ENCODE measurements around the gene MEG3.

DNA sequence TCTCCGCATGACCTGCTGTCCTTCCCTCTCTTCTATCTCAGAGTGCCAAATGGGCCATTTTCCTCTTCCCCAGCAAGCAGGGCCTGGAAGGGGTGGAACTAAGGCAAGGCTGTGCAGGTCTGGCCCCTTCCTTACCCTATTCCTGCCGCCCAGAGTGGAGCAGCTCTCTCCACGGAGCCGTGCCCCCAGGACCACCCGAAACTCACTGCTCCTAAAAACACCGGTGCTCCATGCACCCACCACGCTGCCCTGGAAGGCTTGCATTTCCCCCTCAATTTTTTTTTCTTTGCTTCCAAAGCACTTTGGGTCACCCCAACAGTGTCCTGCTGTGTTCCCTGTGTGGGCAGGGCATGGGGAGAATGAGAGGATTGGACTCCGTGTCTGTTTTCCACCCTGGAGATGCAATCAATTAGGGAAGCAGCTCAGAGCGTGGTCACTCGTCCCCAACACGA, 48.5 kb upstream of the MEG3 start:
- peak; percentile 69; the same call in 1 of the 2 replicates for TF ChIP-seq GATA2 (IDR thresholded peaks at IDR 0.05; ENCODE audit: low read depth, low read length)
- TF ChIP-seq GATA3 (IDR thresholded peaks at IDR 0.05; ENCODE audit: low read depth, low read length): no peak
